Hepatocyte (in vitro differentiated cells): ENCODE data around the gene EIF3K. TPM values are rescaled to one million over a fixed set of nuclear protein-coding genes. Genes with fewer than 3 reads are reported as not detected.

Source experiments
- DNase-seq: peaks from one replicate; pipeline ENCODE4 v3.0.0-alpha.2; 2016; ENCODE audit warnings: low spot score
- H2AFZ ChIP-seq: fragments of 200-600 bp; sonication (generic); 2 replicates; pipeline ENCODE4 v1.6.0; 2016; ENCODE audit warnings: antibody characterized with exemption, mild to moderate bottlenecking
- H3K27ac ChIP-seq: fragments of 200-600 bp; sonication (generic); 2 replicates; pipeline ENCODE4 v1.5.1; 2016; ENCODE audit warnings: mild to moderate bottlenecking
- H3K27me3 ChIP-seq: fragments of 200-600 bp; sonication (generic); 2 replicates; pipeline ENCODE4 v1.6.1; 2016
- H3K36me3 ChIP-seq: fragments of 200-600 bp; sonication (generic); replicated peaks from 2 replicates; pipeline ENCODE4 v1.5.1; 2016; ENCODE audit warnings: low read depth; ENCODE audit not compliant: insufficient read depth
- H3K4me1 ChIP-seq: fragments of 200-600 bp; sonication (generic); 2 replicates; pipeline ENCODE4 v1.5.1; 2016; ENCODE audit warnings: mild to moderate bottlenecking, moderate library complexity; ENCODE audit not compliant: insufficient read depth
- H3K4me2 ChIP-seq: fragments of 200-600 bp; sonication (generic); 2 replicates; pipeline ENCODE4 v1.6.0; 2016
- H3K4me3 ChIP-seq: fragments of 200-600 bp; sonication (generic); 2 replicates; pipeline ENCODE4 v1.5.1; 2016; ENCODE audit warnings: mild to moderate bottlenecking
- H3K79me2 ChIP-seq: fragments of 200-600 bp; sonication (generic); 2 replicates; pipeline ENCODE4 v1.6.0; 2017; ENCODE audit warnings: mild to moderate bottlenecking
- H3K9me2 ChIP-seq: fragments of 200-600 bp; sonication (generic); replicated peaks from 2 replicates; pipeline ENCODE4 v1.6.0; 2017; ENCODE audit warnings: mild to moderate bottlenecking; ENCODE audit not compliant: insufficient read depth
- H3K9me3 ChIP-seq: fragments of 200-600 bp; sonication (generic); 2 replicates; pipeline ENCODE4 v1.5.1; 2016; ENCODE audit warnings: low read depth, mild to moderate bottlenecking
- H4K20me1 ChIP-seq: fragments of 200-600 bp; sonication (generic); 2 replicates; pipeline ENCODE4 v1.6.0; 2016; ENCODE audit warnings: mild to moderate bottlenecking; ENCODE audit not compliant: insufficient read depth, poor library complexity, severe bottlenecking
- CTCF ChIP-seq: fragments of 200-600 bp; sonication (generic); IDR thresholded peaks from 2 replicates; pipeline ENCODE4 v1.5.1; 2016; ENCODE audit warnings: antibody characterized with exemption, mild to moderate bottlenecking; ENCODE audit not compliant: poor library complexity
- EZH2 ChIP-seq: fragments of 200-600 bp; sonication (generic); IDR thresholded peaks from 2 replicates; pipeline ENCODE4 v1.6.1; 2016; ENCODE audit warnings: antibody characterized with exemption, mild to moderate bottlenecking, borderline replicate concordance
- EZH2phosphoT487 ChIP-seq: fragments of 200-600 bp; sonication (generic); IDR thresholded peaks from one replicate; pipeline ENCODE4 v1.6.1; 2018; ENCODE audit warnings: antibody characterized with exemption, mild to moderate bottlenecking, low read depth, moderate library complexity; ENCODE audit not compliant: unreplicated experiment, severe bottlenecking
- WGBS: methylation state at CpG from one replicate; pipeline ENCODE4 v1.1.6; 2016; ENCODE audit warnings: low lambda C conversion rate; ENCODE audit errors: missing lambda C conversion rate; 5-methylcytosine and 5-hydroxymethylcytosine counted together
- polyA plus RNA-seq: library from polyadenylated mRNA; unstranded; fragments of >200 nt; fragmentation: Nextera tagmentation; extraction: Ambion mirVana; gene quantifications from 2 replicates; pipeline ENCODE4 v1.2.1, GENCODE V29; 2016
- total RNA-seq: library from RNA; depleted of rRNA; stranded (reverse); fragments of >200 nt; gene quantifications from 2 replicates; pipeline ENCODE4 v1.2.3, GENCODE V29; 2014

Gene EIF3K
- total and polyA plus RNA-seq, 2 experiments from 2014 or later, result 171 to 354 TPM

GRCh38 chr19:38650911-38651584, 32.1 kb downstream of the EIF3K start:
- peaks cover 78% of the 10 kb centered on the region for H3K79me2 ChIP-seq
- peak overlapping the region; percentile 85 for H3K27ac ChIP-seq
- peaks cover 42% of the 10 kb centered on the region for H4K20me1 ChIP-seq
- no peak overlapping the region for H2AFZ ChIP-seq
- H3K9me2 ChIP-seq, result no peaks in the 10 kb centered on the region
- H3K9me3 ChIP-seq, result no peaks in the 10 kb centered on the region
- 69% methylated on average over 12 of the region's 12 CpGs for WGBS
- H3K27me3 ChIP-seq, result no peaks in the 10 kb centered on the region
- H3K4me2 ChIP-seq, result peak overlapping the region; percentile 88
- no peaks in the 10 kb centered on the region for H3K36me3 ChIP-seq
- H3K4me1 ChIP-seq, result peaks cover 52% of the 10 kb centered on the region
- H3K4me3 ChIP-seq, result peak overlapping the region; percentile 91
- TF ChIP-seq EZH2phosphoT487 (no peak), EZH2 (no peak), CTCF (no peak)
- peak; percentile 6 for DNase-seq

GRCh38 chr19:38653028-38653571, 34.1 kb downstream of the EIF3K start:
- Histone ChIP-seq H3K4me2 (peak overlapping the region; percentile 88), H3K79me2 (peaks cover 94% of the 10 kb centered on the region), H3K9me3 (no peaks in the 10 kb centered on the region), H3K4me3 (no peak overlapping the region), H3K36me3 (no peaks in the 10 kb centered on the region), H2AFZ (no peak overlapping the region), H4K20me1 (peaks cover 49% of the 10 kb centered on the region), H3K27ac (peak overlapping the region; percentile 85), H3K27me3 (no peaks in the 10 kb centered on the region), H3K4me1 (peaks cover 61% of the 10 kb centered on the region), H3K9me2 (no peaks in the 10 kb centered on the region)
- WGBS, result 42% methylated on average over 7 of the region's 7 CpGs
- peak; percentile 78 for DNase-seq
- TF ChIP-seq EZH2 (no peak), CTCF (no peak)

GRCh38 chr19:38654628-38655055, 35.7 kb downstream of the EIF3K start:
- Histone ChIP-seq H3K36me3 (no peaks in the 10 kb centered on the region), H3K27ac (peak overlapping the region; percentile 85), H2AFZ (no peak overlapping the region), H3K79me2 (peaks cover 87% of the 10 kb centered on the region), H3K4me2 (peak overlapping the region; percentile 88), H3K27me3 (no peaks in the 10 kb centered on the region), H3K9me3 (no peaks in the 10 kb centered on the region), H3K4me3 (no peak overlapping the region), H3K4me1 (peaks cover 74% of the 10 kb centered on the region), H4K20me1 (peaks cover 49% of the 10 kb centered on the region), H3K9me2 (no peaks in the 10 kb centered on the region)
- DNase-seq, result no peak
- 10% methylated on average over 6 of the region's 6 CpGs for WGBS
- TF ChIP-seq EZH2phosphoT487, result no peak
- TF ChIP-seq CTCF, result no peak
- no peak for TF ChIP-seq EZH2
